HEK293 (cell line): ENCODE measurements around the gene MYLK4.
A peak's percentile ranks its signal among the peaks of the same experiment; 100 is the strongest.

Source experiments
- CTCF ChIA-PET: fragments of 350-600 bp; formaldehyde crosslinking; extraction: SDS; loops from one replicate; lab custom pipeline; 2021; ENCODE audit warnings: antibody characterized with exemption; lab: Yijun Ruan, JAX
- POLR2A ChIA-PET: fragments of 300-600 bp; formaldehyde crosslinking; extraction: SDS; loops from one replicate; lab custom pipeline; 2020; ENCODE audit warnings: antibody characterized with exemption, inconsistent platforms; lab: Yijun Ruan, JAX
- H3K27ac ChIP-seq: fragments of 200-500 bp; sonication (Bioruptor generic); 2 replicates; pipeline ENCODE4 v1.5.1; 2014; ENCODE audit warnings: low read depth, low read length, control low read depth, inconsistent platforms; ENCODE audit errors: extremely low read depth
- H3K36me3 ChIP-seq, 2 experiments: fragments of 200-500 bp in 1 of 2; sonication (Bioruptor generic) in 1 of 2; 1 replicate in 1 of 2; 2 replicates in 1 of 2; pipeline ENCODE4 v1.5.1; 2014 to 2017; ENCODE audit warnings: inconsistent platforms in 2 of 2, low read length in 2 of 2; ENCODE audit not compliant: control insufficient read depth in 2 of 2, insufficient read depth in 1 of 2
- H3K4me1 ChIP-seq: fragments of 200-500 bp; sonication (Bioruptor generic); 2 replicates; pipeline ENCODE4 v1.5.1; 2014; ENCODE audit warnings: mild to moderate bottlenecking, low read length, inconsistent platforms; ENCODE audit not compliant: control insufficient read depth, insufficient read depth
- H3K4me3 ChIP-seq: 2 replicates; pipeline ENCODE4 v1.5.1; 2011; ENCODE audit warnings: low read depth, mild to moderate bottlenecking, control low read depth, low read length, moderate library complexity
- H3K9me3 ChIP-seq: fragments of 200-500 bp; sonication (Bioruptor generic); 2 replicates; pipeline ENCODE4 v1.5.1; 2014; ENCODE audit warnings: low read depth, low read length, inconsistent platforms; ENCODE audit not compliant: control insufficient read depth, insufficient read depth
- BCL11B ChIP-seq: fragments of 450-650 bp; formaldehyde crosslinking; IDR thresholded peaks from 2 replicates; pipeline ENCODE4 v1.5.1; 2016; ENCODE audit warnings: low read depth, missing biosample characterization, missing genetic modification characterization
- CTCF ChIP-seq: fragments of 450-650 bp; formaldehyde crosslinking; IDR thresholded peaks from 2 replicates; pipeline ENCODE4 v1.5.1; 2016; ENCODE audit warnings: missing biosample characterization, missing genetic modification characterization
- FEZF1 ChIP-seq: fragments of 450-650 bp; formaldehyde crosslinking; IDR thresholded peaks from 2 replicates; pipeline ENCODE4 v1.5.1; 2016; ENCODE audit warnings: missing biosample characterization, missing genetic modification characterization
- HOXA7 ChIP-seq: sonication (generic); formaldehyde crosslinking; IDR thresholded peaks from 2 replicates; pipeline ENCODE4 v1.8.1; 2022; ENCODE audit warnings: missing genetic modification reagents, borderline replicate concordance
- ZBTB1 ChIP-seq: fragments of 450-650 bp; formaldehyde crosslinking; IDR thresholded peaks from 2 replicates; pipeline ENCODE4 v1.5.1; 2016; ENCODE audit warnings: missing biosample characterization, missing genetic modification characterization
- ZBTB49 ChIP-seq: fragments of 450-650 bp; formaldehyde crosslinking; IDR thresholded peaks from 2 replicates; pipeline ENCODE4 v1.5.1; 2016; ENCODE audit warnings: missing biosample characterization, missing genetic modification characterization, low read depth
- ZFP41 ChIP-seq: fragments of 450-650 bp; formaldehyde crosslinking; IDR thresholded peaks from 2 replicates; pipeline ENCODE4 v1.5.1; 2016; ENCODE audit warnings: missing biosample characterization, missing genetic modification characterization, borderline replicate concordance
- ZNF121 ChIP-seq: fragments of 450-650 bp; formaldehyde crosslinking; IDR thresholded peaks from 2 replicates; pipeline ENCODE4 v1.5.1; 2016; ENCODE audit warnings: missing biosample characterization, missing genetic modification characterization
- ZNF362 ChIP-seq: fragments of 450-650 bp; formaldehyde crosslinking; IDR thresholded peaks from 2 replicates; pipeline ENCODE4 v1.5.1; 2016; ENCODE audit warnings: missing biosample characterization, missing genetic modification characterization
- ZNF571 ChIP-seq: fragments of 450-650 bp; formaldehyde crosslinking; IDR thresholded peaks from 2 replicates; pipeline ENCODE4 v1.5.0; 2017; ENCODE audit warnings: missing biosample characterization, missing genetic modification characterization
- ZNF596 ChIP-seq: fragments of 450-650 bp; IDR thresholded peaks from 2 replicates; pipeline ENCODE4 v1.5.0; 2018; ENCODE audit warnings: missing biosample characterization, mild to moderate bottlenecking, missing genetic modification characterization, moderate library complexity
- ZNF624 ChIP-seq: fragments of 450-650 bp; formaldehyde crosslinking; IDR thresholded peaks from 2 replicates; pipeline ENCODE4 v1.5.1; 2017; ENCODE audit warnings: missing biosample characterization, missing genetic modification characterization
- ZNF654 ChIP-seq: fragments of 450-650 bp; formaldehyde crosslinking; IDR thresholded peaks from 2 replicates; pipeline ENCODE4 v1.5.1; 2016; ENCODE audit warnings: low read depth, missing biosample characterization, missing genetic modification characterization
- ZNF837 ChIP-seq: fragments of 450-650 bp; formaldehyde crosslinking; IDR thresholded peaks from 2 replicates; pipeline ENCODE4 v1.5.1; 2016; ENCODE audit warnings: missing biosample characterization, missing genetic modification characterization
- ZNF843 ChIP-seq: fragments of 450-650 bp; formaldehyde crosslinking; IDR thresholded peaks from 2 replicates; pipeline ENCODE4 v1.5.1; 2016; ENCODE audit warnings: missing biosample characterization, missing genetic modification characterization
- ZSCAN4 ChIP-seq: fragments of 450-650 bp; formaldehyde crosslinking; IDR thresholded peaks from 2 replicates; pipeline ENCODE4 v1.5.1; 2017; ENCODE audit warnings: missing biosample characterization, missing genetic modification characterization

The MYLK4 gene

GRCh38 chr6:2695454-2696095 lies 55.1 kb downstream of the MYLK4 start:
- no peak overlapping the region for H3K27ac ChIP-seq
- TF ChIP-seq ZNF362 (no peak), ZNF654 (tag by site-specific recombination) (peak; percentile 83), ZNF571 (no peak), CTCF (tag by site-specific recombination) (peak; percentile 52; the same call in 1 of the 2 replicates), ZNF121 (tag by site-specific recombination) (no peak)
- H3K4me3 ChIP-seq, result no peak overlapping the region
- POLR2A ChIA-PET, result no interaction called here
- no peaks in the 10 kb centered on the region for H3K4me1 ChIP-seq
- CTCF ChIA-PET, result interaction anchor here (0.6 to 1.7 kb wide), 28 partner anchors 9 to 1173 kb away, joined by 3 to 9 read pairs (median 3); no protein-coding TSS in a partner anchor
- H3K9me3 ChIP-seq, result no peaks in the 10 kb centered on the region
- no peaks in the 10 kb centered on the region for H3K36me3 ChIP-seq

- Histone ChIP-seq H3K36me3 (no peaks in the 10 kb centered on the region), H3K9me3 (no peaks in the 10 kb centered on the region), H3K27ac (no peak overlapping the region), H3K4me3 (no peak overlapping the region), H3K4me1 (peaks cover 2% of the 10 kb centered on the region; the same call in 1 of the 2 replicates)
- ChIA-PET CTCF (interaction anchor here (0.6 to 1.9 kb wide), 6 partner anchors 10 to 1097 kb away, joined by 3 to 5 read pairs (median 3); no protein-coding TSS in a partner anchor), POLR2A (no interaction called here)
- TF ChIP-seq ZNF843 (tag by site-specific recombination), result no peak
Observed at GRCh38 chr6:2693231-2693630, 57.5 kb downstream of the MYLK4 start.

- Histone ChIP-seq H3K27ac (no peak overlapping the region), H3K4me1 (peaks cover 2% of the 10 kb centered on the region; the same call in 1 of the 2 replicates), H3K4me3 (no peak overlapping the region), H3K9me3 (no peaks in the 10 kb centered on the region), H3K36me3 (no peaks in the 10 kb centered on the region)
- TF ChIP-seq ZNF596 (no peak), HOXA7 (no peak), ZSCAN4 (tag by site-specific recombination) (no peak), FEZF1 (no peak), ZNF837 (tag by site-specific recombination) (no peak), ZBTB1 (tag by site-specific recombination) (no peak), ZNF121 (tag by site-specific recombination) (no peak), ZBTB49 (no peak), BCL11B (tag by site-specific recombination) (no peak), ZNF362 (no peak), ZNF624 (tag by site-specific recombination) (no peak), ZFP41 (tag by site-specific recombination) (no peak)
- POLR2A ChIA-PET, result no interaction called here
- CTCF ChIA-PET, result interaction anchor here (0.9 kb wide), 1 partner anchor 1093 kb away, joined by 3 read pairs; no protein-coding TSS in a partner anchor
Observed at GRCh38 chr6:2688401-2689064, 62.2 kb downstream of the MYLK4 start.
